Measurements from ENCODE around the gene TSPAN11.

The TSPAN11 gene

DNA sequence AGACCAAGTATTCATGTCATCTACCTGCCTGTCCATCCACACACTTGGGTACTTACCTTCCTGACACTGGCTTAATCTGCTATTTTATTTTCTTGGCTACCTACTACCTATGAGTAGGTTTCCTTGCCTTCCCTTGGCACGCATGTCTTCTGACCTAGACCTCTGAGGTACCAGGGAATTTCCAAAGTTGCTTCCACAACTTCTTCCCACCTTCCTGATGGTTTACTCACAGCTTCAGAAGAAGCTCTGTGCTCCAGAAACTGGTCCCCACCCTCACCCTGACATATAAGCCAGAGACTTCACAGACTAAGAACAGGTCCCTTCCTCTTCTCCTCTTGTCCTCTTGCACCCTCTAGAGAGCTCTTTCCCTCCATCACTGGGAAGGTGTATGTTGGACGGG is 111.4 kb downstream of the TSPAN11 start:
- TF ChIP-seq ZNF70 (CRISPR knock-in tag; IDR thresholded peaks at IDR 0.05), result no peak
- no peak for TF ChIP-seq TCF4 (CRISPR knock-in tag; IDR thresholded peaks at IDR 0.05; ENCODE audit: borderline replicate concordance)
- no peak for TF ChIP-seq ZC3H10 (CRISPR knock-in tag; IDR thresholded peaks at IDR 0.05)
- ATAC-seq, result no peak

DNA sequence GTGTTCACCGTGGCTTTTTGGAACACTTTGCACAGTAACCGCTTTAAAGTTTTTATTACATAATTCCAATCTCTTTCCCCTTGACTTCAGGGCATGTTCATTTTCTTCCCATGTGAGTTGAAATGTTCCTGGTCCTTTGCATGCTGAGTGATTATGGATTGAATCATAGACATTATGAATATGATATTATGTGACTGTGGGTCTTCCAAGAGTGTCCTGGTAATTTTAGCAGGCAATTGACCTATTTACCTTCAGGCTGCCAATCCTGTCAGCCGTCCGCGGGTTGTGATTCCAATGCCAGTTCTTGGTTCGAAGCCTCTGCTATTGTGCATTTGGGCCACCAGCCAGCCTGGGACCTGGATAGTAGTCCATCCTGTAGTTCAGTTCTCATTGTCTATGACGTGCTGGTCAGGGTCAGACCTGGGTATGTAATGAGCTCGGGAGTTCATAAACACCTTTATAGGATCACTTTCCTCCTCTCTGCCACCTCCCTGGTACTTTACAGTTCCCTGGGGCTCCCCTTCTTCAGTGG is 114.6 kb downstream of the TSPAN11 start:
- ATAC-seq, result no peak
- TF ChIP-seq ESRRG (CRISPR knock-in tag; IDR thresholded peaks at IDR 0.05) (no peak), TSHZ2 (CRISPR knock-in tag; IDR thresholded peaks at IDR 0.05) (no peak), PATZ1 (CRISPR knock-in tag; IDR thresholded peaks at IDR 0.05; ENCODE audit: borderline replicate concordance) (no peak), BACH2 (CRISPR knock-in tag; IDR thresholded peaks at IDR 0.05; ENCODE audit: borderline replicate concordance) (no peak)

Measured in SK-N-SH treated with all-trans-retinoic acid at 6 μM for 48 hours (cell line).